Vagina (tissue), 2 donors: ENCODE results near the gene C21orf91. TPM values are rescaled to one million over a fixed set of nuclear protein-coding genes. Genes with fewer than 3 reads are reported as not detected.

Experiments
- DNase-seq, 2 donors: peaks; one replicate each; pipeline ENCODE4 v3.0.0-alpha.2; 2017; ENCODE audit errors: extremely low spot score in 2 of 2
- H3K27ac ChIP-seq: fragments of 200-600 bp; sonication (generic); one replicate; pipeline ENCODE4 v1.5.1; 2019
- H3K27me3 ChIP-seq: fragments of 200-600 bp; sonication (generic); one replicate; pipeline ENCODE4 v1.5.1; 2019
- H3K36me3 ChIP-seq, 2 donors: fragments of 200-600 bp; sonication (generic); one replicate each; pipeline ENCODE4 v1.5.1; 2017 to 2019
- H3K4me1 ChIP-seq: fragments of 200-600 bp; sonication (generic); one replicate; pipeline ENCODE4 v1.5.1; 2019
- H3K4me3 ChIP-seq, 2 donors: fragments of 200-600 bp; sonication (generic); 1 replicate in 1 of 2; 2 replicates in 1 of 2; pipeline ENCODE4 v1.5.1; 2016 to 2019
- H3K9me3 ChIP-seq: fragments of 200-600 bp; sonication (generic); one replicate; pipeline ENCODE4 v1.5.1; 2019
- CTCF ChIP-seq, 3 experiments: fragments of 450-650 bp in 2 of 3; fragments of 200-600 bp in 1 of 3; sonication (generic) in 1 of 3; IDR thresholded peaks; one replicate each; pipeline ENCODE4 v1.5.1; 2017 to 2019; ENCODE audit warnings: antibody characterized with exemption in 3 of 3, mild to moderate bottlenecking in 2 of 3, moderate library complexity in 2 of 3
- POLR2A ChIP-seq, 2 donors: fragments of 450-650 bp; IDR thresholded peaks; one replicate each; pipeline ENCODE4 v1.6.1; 2017; ENCODE audit warnings: antibody characterized with exemption in 2 of 2, mild to moderate bottlenecking in 2 of 2, moderate library complexity in 2 of 2
- POLR2AphosphoS5 ChIP-seq, 2 donors: sonication (generic); formaldehyde crosslinking; IDR thresholded peaks; one replicate each; pipeline ENCODE4 v1.9.0; 2017; ENCODE audit warnings: antibody characterized with exemption in 2 of 2, mild to moderate bottlenecking in 2 of 2, low read depth in 1 of 2; ENCODE audit not compliant: insufficient read depth in 1 of 2
- intact Hi-C: fragments of 100-400 bp; cut with DNase I; formaldehyde crosslinking; loops from one replicate; pipeline ENCODE4 v1.15.1; 2023
- total RNA-seq: library from RNA; depleted of rRNA; stranded (reverse); fragments of >200 nt; gene quantifications from one replicate; pipeline ENCODE4 v1.2.3, GENCODE V29; 2016

The C21orf91 gene
- total RNA-seq, 1 donor from 2014 or later, result 8.6 TPM

- no peak overlapping the region for H3K4me3 ChIP-seq
- H3K4me1 ChIP-seq, result no peaks in the 10 kb centered on the region
- no peaks in the 10 kb centered on the region for H3K36me3 ChIP-seq
- H3K27ac ChIP-seq, result no peak overlapping the region
- DNase-seq, result no peak
- H3K9me3 ChIP-seq, result no peaks in the 10 kb centered on the region
- intact Hi-C loops, result no loop called here
- no peaks in the 10 kb centered on the region for H3K27me3 ChIP-seq
- TF ChIP-seq POLR2A (IDR thresholded peaks at IDR 0.05) (no peak), CTCF (IDR thresholded peaks at IDR 0.05) (no peak), POLR2AphosphoS5 (IDR thresholded peaks at IDR 0.05; ENCODE audit: insufficient read depth in 1 of 2, low read depth in 1 of 2) (no peak)
Measured at GRCh38 chr21:17829472-17829871, 10.3 kb upstream of the C21orf91 start.

GRCh38 chr21:17828223-17828622 is 9.1 kb upstream of the C21orf91 start:
- no peak for TF ChIP-seq POLR2A (IDR thresholded peaks at IDR 0.05)
- no peak for TF ChIP-seq POLR2AphosphoS5 (IDR thresholded peaks at IDR 0.05; ENCODE audit: insufficient read depth in 1 of 2, low read depth in 1 of 2)
- TF ChIP-seq CTCF (IDR thresholded peaks at IDR 0.05), result no peak
- H3K27ac ChIP-seq, result no peak overlapping the region
- intact Hi-C loops, result no loop called here
- H3K4me1 ChIP-seq, result no peaks in the 10 kb centered on the region
- no peaks in the 10 kb centered on the region for H3K27me3 ChIP-seq
- no peak for DNase-seq
- H3K9me3 ChIP-seq, result no peaks in the 10 kb centered on the region
- H3K36me3 ChIP-seq, result no peaks in the 10 kb centered on the region
- H3K4me3 ChIP-seq, result no peak overlapping the region

GRCh38 chr21:17823846-17824245 is 4.7 kb upstream of the C21orf91 start:
- Histone ChIP-seq H3K4me1 (no peaks in the 10 kb centered on the region), H3K36me3 (no peaks in the 10 kb centered on the region), H3K4me3 (no peak overlapping the region), H3K27ac (no peak overlapping the region), H3K27me3 (no peaks in the 10 kb centered on the region), H3K9me3 (no peaks in the 10 kb centered on the region)
- intact Hi-C loops, result no loop called here
- no peak for DNase-seq
- TF ChIP-seq CTCF (IDR thresholded peaks at IDR 0.05) (no peak), POLR2A (IDR thresholded peaks at IDR 0.05) (no peak), POLR2AphosphoS5 (IDR thresholded peaks at IDR 0.05; ENCODE audit: insufficient read depth in 1 of 2, low read depth in 1 of 2) (no peak)

- DNase-seq, result no peak
- Histone ChIP-seq H3K9me3 (no peaks in the 10 kb centered on the region), H3K27ac (no peak overlapping the region), H3K27me3 (no peaks in the 10 kb centered on the region), H3K36me3 (no peaks in the 10 kb centered on the region), H3K4me3 (no peak overlapping the region), H3K4me1 (peaks cover 24% of the 10 kb centered on the region)
- intact Hi-C loops, result no loop called here
- no peak for TF ChIP-seq CTCF (IDR thresholded peaks at IDR 0.05)
- no peak for TF ChIP-seq POLR2A (IDR thresholded peaks at IDR 0.05)
- no peak for TF ChIP-seq POLR2AphosphoS5 (IDR thresholded peaks at IDR 0.05; ENCODE audit: insufficient read depth in 1 of 2, low read depth in 1 of 2)
Measured at GRCh38 chr21:17821121-17821520, 2.0 kb upstream of the C21orf91 start.

- intact Hi-C loops, result no loop called here
- DNase-seq, result no peak
- Histone ChIP-seq H3K9me3 (no peaks in the 10 kb centered on the region), H3K4me3 (peak overlapping the region; percentile 82 to 86), H3K27me3 (no peaks in the 10 kb centered on the region), H3K4me1 (peaks cover 32% of the 10 kb centered on the region), H3K27ac (peak overlapping the region; percentile 92), H3K36me3 (peaks cover 0 to 5% of the 10 kb centered on the region in 2 donors)
- no peak for TF ChIP-seq CTCF (IDR thresholded peaks at IDR 0.05)
- peak in 1 of 2 donors; percentile 59 for TF ChIP-seq POLR2AphosphoS5 (IDR thresholded peaks at IDR 0.05; ENCODE audit: insufficient read depth in 1 of 2, low read depth in 1 of 2)
- no peak for TF ChIP-seq POLR2A (IDR thresholded peaks at IDR 0.05)
Measured at GRCh38 chr21:17819877-17820229, 697 bp upstream of the C21orf91 start.
